ENCODE measurements around the gene HIBADH.
"Not testable (repeated sequence)": the region's sequence is repeated elsewhere in the genome, so short reads cannot be mapped to it uniquely, and the experiment has no call there.

GRCh38 chr7:27501879-27502278 lies 160.8 kb downstream of the HIBADH start:
- not testable (repeated sequence) for TF ChIP-seq SCRT2 (tag by site-specific recombination; IDR thresholded peaks at IDR 0.05); PBX3 (CRISPR knock-in tag; IDR thresholded peaks at IDR 0.05); ZNF274 (IDR thresholded peaks at IDR 0.05; ENCODE audit: low read length); ZNF274 (tag by site-specific recombination; IDR thresholded peaks at IDR 0.05; ENCODE audit: borderline replicate concordance); YY1 (tag by site-specific recombination; IDR thresholded peaks at IDR 0.05); CTCF (tag by site-specific recombination; IDR thresholded peaks at IDR 0.05); ZNF555 (tag by site-specific recombination; conservative IDR thresholded peaks at IDR 0.05); ZNF114 (tag by site-specific recombination; IDR thresholded peaks at IDR 0.05); GLIS1 (tag by site-specific recombination; IDR thresholded peaks at IDR 0.05); ZNF785 (tag by site-specific recombination; IDR thresholded peaks at IDR 0.05); ZNF24 (tag by site-specific recombination; IDR thresholded peaks at IDR 0.05); ZNF292 (tag by site-specific recombination; IDR thresholded peaks at IDR 0.05; ENCODE audit: borderline replicate concordance, low read depth)

Measured in HEK293 (cell line).